ENCODE measurements around the gene TSPAN18. TPM values are rescaled to one million over a fixed set of nuclear protein-coding genes. Genes with fewer than 3 reads are reported as not detected.

TSPAN18 gene
- total and polyA plus RNA-seq, 2 experiments from 2014 or later = 6.0 to 10.6 TPM

GRCh38 chr11:44814881-44815592, 88.3 kb downstream of the TSPAN18 start:
- no peaks in the 10 kb centered on the region for H3K27me3 ChIP-seq (ENCODE audit: insufficient read depth)
- H3K9me2 ChIP-seq (ENCODE audit: insufficient read depth) = no peaks in the 10 kb centered on the region
- no peak for TF ChIP-seq POLR2AphosphoS5 (IDR thresholded peaks at IDR 0.05; ENCODE audit: low read depth)
- no peak for TF ChIP-seq ETS1 (IDR thresholded peaks at IDR 0.05)
- no peak for TF ChIP-seq CREB1 (CRISPR knock-in tag; IDR thresholded peaks at IDR 0.05; ENCODE audit: low read depth)
- TF ChIP-seq ZNF462 (CRISPR knock-in tag; IDR thresholded peaks at IDR 0.05) = no peak
- no peak for TF ChIP-seq ZNF114 (CRISPR knock-in tag; IDR thresholded peaks at IDR 0.05)
- no peak for TF ChIP-seq REST (IDR thresholded peaks at IDR 0.05; ENCODE audit: unreplicated experiment)
- TF ChIP-seq EZH2 (IDR thresholded peaks at IDR 0.05; ENCODE audit: low read depth, unreplicated experiment) = no peak
- no peak for TF ChIP-seq JUNB (IDR thresholded peaks at IDR 0.05; ENCODE audit: unreplicated experiment)
- no peak for TF ChIP-seq ZNF331 (CRISPR knock-in tag; IDR thresholded peaks at IDR 0.05; ENCODE audit: low read depth)
- TF ChIP-seq CTCF (conservative IDR thresholded peaks at IDR 0.05; ENCODE audit: low read depth in 2 of 2) = no peak
- no peak for TF ChIP-seq STAT1 (IDR thresholded peaks at IDR 0.05; ENCODE audit: unreplicated experiment)
- H3K4me2 ChIP-seq = no peak overlapping the region
- no peaks in the 10 kb centered on the region for H3K36me3 ChIP-seq (ENCODE audit: insufficient read depth)
- H2AFZ ChIP-seq = no peak overlapping the region
- DNase-seq (ENCODE audit: low spot score) (no peak), ATAC-seq (no peak)
- no peak overlapping the region for H3K27ac ChIP-seq (ENCODE audit: low read depth)
- Mint-ChIP-seq H3K36me3 (ENCODE audit: low read depth) (peaks cover 7% of the 10 kb centered on the region; the same call in 2 of the 3 replicates), H3K4me1 (peaks cover 10% of the 10 kb centered on the region; the same call in 2 of the 3 replicates), H3K27me3 (ENCODE audit: insufficient read depth, low read depth, poor library complexity) (peaks cover 10% of the 10 kb centered on the region), H3K9me3 (peaks cover 3% of the 10 kb centered on the region; the same call in 1 of the 3 replicates), H3K4me3 (no peak overlapping the region), H3K27ac (no peak overlapping the region)
- H3K4me1 ChIP-seq (ENCODE audit: insufficient read depth) = no peaks in the 10 kb centered on the region
- H3K4me3 ChIP-seq = no peak overlapping the region
- H3K79me2 ChIP-seq (replicated peaks; ENCODE audit: insufficient read depth) = no peaks in the 10 kb centered on the region; the same call in 1 of the 2 replicates
- no peaks in the 10 kb centered on the region for H3F3A ChIP-seq (replicated peaks; ENCODE audit: low read depth)
- H4K20me1 ChIP-seq (replicated peaks; ENCODE audit: insufficient read depth) = no peaks in the 10 kb centered on the region

Measured in GM23338 (cell line).